ENCODE measurements around the gene SPA17.

Gene SPA17

GRCh38 chr11:124661553-124661952 lies 12.2 kb upstream of the SPA17 start:
- in situ Hi-C loops (cut with MboI; ENCODE audit: low sequenced_read_pairs): loop anchor here (25.0 kb wide), 1 partner anchor 101 kb away; the partner anchor contains the start of genes ESAM and VSIG2

- in situ Hi-C loops (cut with MboI; ENCODE audit: low sequenced_read_pairs): loop anchor here (25.0 kb wide), 1 partner anchor 100 kb away; the partner anchor contains the start of genes ESAM and VSIG2
Observed at GRCh38 chr11:124662106-124662505, 11.6 kb upstream of the SPA17 start.

- in situ Hi-C loops (cut with MboI; ENCODE audit: low sequenced_read_pairs): loop anchor here (25.0 kb wide), 1 partner anchor 98 kb away; the partner anchor contains the start of genes ESAM and VSIG2
Observed at GRCh38 chr11:124663861-124664260, 9.8 kb upstream of the SPA17 start.

- in situ Hi-C loops (cut with MboI; ENCODE audit: low sequenced_read_pairs): loop anchor here (25.0 kb wide), 1 partner anchor 95 kb away; the partner anchor contains the start of genes ESAM and VSIG2
Observed at GRCh38 chr11:124667601-124668000, 6.1 kb upstream of the SPA17 start.

- in situ Hi-C loops (cut with MboI; ENCODE audit: low sequenced_read_pairs): loop anchor here (25.0 kb wide), 1 partner anchor 93 kb away; the partner anchor contains the start of genes ESAM and VSIG2
Observed at GRCh38 chr11:124669193-124669592, 4.5 kb upstream of the SPA17 start.

GRCh38 chr11:124670732-124671131 lies 3.0 kb upstream of the SPA17 start:
- in situ Hi-C loops (cut with MboI; ENCODE audit: low sequenced_read_pairs): loop anchor here (25.0 kb wide), 1 partner anchor 92 kb away; the partner anchor contains the start of genes ESAM and VSIG2

GRCh38 chr11:124672536-124673215 lies 1.0 kb upstream of the SPA17 start:
- in situ Hi-C loops (cut with MboI; ENCODE audit: low sequenced_read_pairs): loop anchor here (25.0 kb wide), 1 partner anchor 90 kb away; the partner anchor contains the start of genes ESAM and VSIG2

- in situ Hi-C loops (cut with MboI; ENCODE audit: low sequenced_read_pairs): loop anchor here (25.0 kb wide), 1 partner anchor 88 kb away; the partner anchor contains the start of genes ESAM and VSIG2
Observed at GRCh38 chr11:124674168-124674517, 439 bp downstream of the SPA17 start.

GRCh38 chr11:124674571-124674970 lies 867 bp downstream of the SPA17 start:
- in situ Hi-C loops (cut with MboI; ENCODE audit: low sequenced_read_pairs): loop anchor here (25.0 kb wide), 1 partner anchor 88 kb away; the partner anchor contains the start of genes ESAM and VSIG2

- in situ Hi-C loops (cut with MboI; ENCODE audit: low sequenced_read_pairs): no loop called here
Observed at GRCh38 chr11:124676386-124676785, 2.7 kb downstream of the SPA17 start.

GRCh38 chr11:124678416-124678815 lies 4.7 kb downstream of the SPA17 start:
- in situ Hi-C loops (cut with MboI; ENCODE audit: low sequenced_read_pairs): no loop called here

GRCh38 chr11:124681421-124681820 lies 7.7 kb downstream of the SPA17 start:
- in situ Hi-C loops (cut with MboI; ENCODE audit: low sequenced_read_pairs): no loop called here

- in situ Hi-C loops (cut with MboI; ENCODE audit: low sequenced_read_pairs): no loop called here
Observed at GRCh38 chr11:124682443-124682842, 8.7 kb downstream of the SPA17 start.

- in situ Hi-C loops (cut with MboI; ENCODE audit: low sequenced_read_pairs): no loop called here
Observed at GRCh38 chr11:124693142-124693541, 19.4 kb downstream of the SPA17 start.

GRCh38 chr11:124699547-124699946 lies 25.8 kb downstream of the SPA17 start:
- in situ Hi-C loops (cut with MboI; ENCODE audit: low sequenced_read_pairs): no loop called here

- in situ Hi-C loops (cut with MboI; ENCODE audit: low sequenced_read_pairs): no loop called here
Observed at GRCh38 chr11:124700028-124700427, 26.3 kb downstream of the SPA17 start.

GRCh38 chr11:124707829-124708228 lies 34.1 kb downstream of the SPA17 start:
- in situ Hi-C loops (cut with MboI; ENCODE audit: low sequenced_read_pairs): no loop called here

GRCh38 chr11:124712392-124712791 lies 38.7 kb downstream of the SPA17 start:
- in situ Hi-C loops (cut with MboI; ENCODE audit: low sequenced_read_pairs): no loop called here

- in situ Hi-C loops (cut with MboI; ENCODE audit: low sequenced_read_pairs): no loop called here
Observed at GRCh38 chr11:124716591-124716990, 42.9 kb downstream of the SPA17 start.

GRCh38 chr11:124717421-124717785 lies 43.7 kb downstream of the SPA17 start:
- in situ Hi-C loops (cut with MboI; ENCODE audit: low sequenced_read_pairs): no loop called here

GRCh38 chr11:124717786-124718651 lies 44.3 kb downstream of the SPA17 start:
- in situ Hi-C loops (cut with MboI; ENCODE audit: low sequenced_read_pairs): no loop called here

Measured in HL-60/S4 treated with retinoic acid at 250 ng/mL for 4 days and 3 days (cell line).